ENCODE measurements around the gene ANKLE1. TPM values are rescaled to one million over a fixed set of nuclear protein-coding genes. Genes with fewer than 3 reads are reported as not detected.

ANKLE1 gene
- total RNA-seq, 1 experiment from 2014 or later, result 0.16 TPM

DNA sequence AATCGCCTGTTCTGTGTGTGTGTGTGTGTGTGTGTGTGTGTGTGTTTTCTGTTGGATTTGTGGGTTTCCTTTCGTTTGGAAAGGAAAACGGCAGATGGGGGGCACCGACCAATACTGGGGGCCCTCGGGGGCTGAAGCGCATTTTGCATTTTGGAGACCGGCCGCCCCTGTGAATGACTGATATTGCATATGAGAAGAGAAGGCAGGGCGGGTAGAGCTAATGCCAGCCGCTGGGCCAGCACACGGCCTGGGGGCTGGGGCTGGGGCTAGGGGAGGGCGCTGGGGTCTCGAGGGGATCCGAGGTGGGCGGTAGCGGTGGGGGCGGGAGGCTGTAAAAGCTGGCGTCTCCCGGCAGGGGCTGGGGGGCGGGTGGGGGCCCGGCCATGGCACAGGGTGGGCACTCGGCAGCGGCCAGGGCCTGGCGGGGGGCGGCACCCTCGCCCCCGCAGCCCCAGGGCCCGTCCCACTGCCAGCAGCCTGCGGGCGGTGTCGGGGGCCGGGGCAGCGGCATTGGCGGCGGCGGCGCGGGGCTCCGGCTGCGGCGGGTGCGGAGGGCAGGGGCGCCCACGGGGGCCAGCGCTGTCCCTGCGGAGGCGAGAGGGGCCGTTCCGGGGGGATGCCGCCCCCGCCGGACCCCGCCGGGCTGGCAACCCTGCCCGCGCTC is 41.7 kb downstream of the ANKLE1 start:
- TF ChIP-seq, protein P1, sequence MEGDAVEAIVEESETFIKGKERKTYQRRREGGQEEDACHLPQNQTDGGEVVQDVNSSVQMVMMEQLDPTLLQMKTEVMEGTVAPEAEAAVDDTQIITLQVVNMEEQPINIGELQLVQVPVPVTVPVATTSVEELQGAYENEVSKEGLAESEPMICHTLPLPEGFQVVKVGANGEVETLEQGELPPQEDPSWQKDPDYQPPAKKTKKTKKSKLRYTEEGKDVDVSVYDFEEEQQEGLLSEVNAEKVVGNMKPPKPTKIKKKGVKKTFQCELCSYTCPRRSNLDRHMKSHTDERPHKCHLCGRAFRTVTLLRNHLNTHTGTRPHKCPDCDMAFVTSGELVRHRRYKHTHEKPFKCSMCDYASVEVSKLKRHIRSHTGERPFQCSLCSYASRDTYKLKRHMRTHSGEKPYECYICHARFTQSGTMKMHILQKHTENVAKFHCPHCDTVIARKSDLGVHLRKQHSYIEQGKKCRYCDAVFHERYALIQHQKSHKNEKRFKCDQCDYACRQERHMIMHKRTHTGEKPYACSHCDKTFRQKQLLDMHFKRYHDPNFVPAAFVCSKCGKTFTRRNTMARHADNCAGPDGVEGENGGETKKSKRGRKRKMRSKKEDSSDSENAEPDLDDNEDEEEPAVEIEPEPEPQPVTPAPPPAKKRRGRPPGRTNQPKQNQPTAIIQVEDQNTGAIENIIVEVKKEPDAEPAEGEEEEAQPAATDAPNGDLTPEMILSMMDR (IDR thresholded peaks at IDR 0.05; ENCODE audit: unreplicated experiment), result no peak
- intact Hi-C loops (cut with micrococcal nuclease), result no loop called here
- no peaks in the 10 kb centered on the region for H3K9me3 Mint-ChIP-seq (ENCODE audit: unreplicated experiment)
- peaks cover 61% of the 10 kb centered on the region for H3K36me3 Mint-ChIP-seq (ENCODE audit: insufficient read depth, unreplicated experiment)
- ChIA-PET POLR2A (interaction anchor here (0.7 to 2.9 kb wide), 2 partner anchors 10 to 64 kb away, joined by 3 to 15 read pairs; no protein-coding TSS in a partner anchor), CTCF (interaction anchor here (0.5 to 0.9 kb wide), 2 partner anchors 29 to 246 kb away, joined by 3 to 4 read pairs; no protein-coding TSS in a partner anchor)
- no peaks in the 10 kb centered on the region for H3K27me3 Mint-ChIP-seq (ENCODE audit: insufficient read depth, unreplicated experiment)
- no peak overlapping the region for H3K4me3 Mint-ChIP-seq (ENCODE audit: unreplicated experiment)
- no TSS peak for BruUV-seq (replicated peaks)
- H3K4me1 Mint-ChIP-seq (ENCODE audit: insufficient read depth, unreplicated experiment), result peaks cover 5% of the 10 kb centered on the region
- no peak overlapping the region for H3K27ac Mint-ChIP-seq (ENCODE audit: low read depth, unreplicated experiment)
- DNase-seq (ENCODE audit: unreplicated experiment), result no peak

DNA sequence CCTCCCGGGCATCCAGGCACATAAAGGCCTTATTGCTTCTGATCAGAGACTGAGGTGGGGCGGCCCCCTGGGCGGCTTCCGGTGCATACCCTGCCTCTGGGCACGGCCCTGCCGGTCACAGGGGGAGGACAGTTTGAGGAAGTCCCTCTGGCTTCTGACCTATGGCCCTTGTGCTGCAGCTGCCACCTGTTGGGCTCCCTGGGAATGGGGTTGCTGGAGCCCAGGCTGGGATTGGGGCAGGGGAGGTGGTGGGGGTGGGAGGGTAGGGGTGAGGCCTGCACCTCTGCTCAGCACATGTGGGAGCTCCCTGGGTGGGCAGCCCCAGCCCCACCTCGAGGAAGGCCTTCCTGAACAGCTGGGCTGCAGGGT is 42.2 kb downstream of the ANKLE1 start:
- intact Hi-C loops (cut with micrococcal nuclease), result no loop called here
- DNase-seq (ENCODE audit: unreplicated experiment), result no peak
- TF ChIP-seq, protein P1 (IDR thresholded peaks at IDR 0.05; ENCODE audit: unreplicated experiment), result no peak
- Mint-ChIP-seq H3K27me3 (ENCODE audit: insufficient read depth, unreplicated experiment) (no peaks in the 10 kb centered on the region), H3K9me3 (ENCODE audit: unreplicated experiment) (no peaks in the 10 kb centered on the region), H3K36me3 (ENCODE audit: insufficient read depth, unreplicated experiment) (peaks cover 56% of the 10 kb centered on the region), H3K4me1 (ENCODE audit: insufficient read depth, unreplicated experiment) (peaks cover 5% of the 10 kb centered on the region), H3K4me3 (ENCODE audit: unreplicated experiment) (no peak overlapping the region), H3K27ac (ENCODE audit: low read depth, unreplicated experiment) (no peak overlapping the region)
- ChIA-PET CTCF (interaction anchor here (0.5 to 0.9 kb wide), 2 partner anchors 30 to 247 kb away, joined by 3 to 4 read pairs; no protein-coding TSS in a partner anchor), POLR2A (interaction anchor here (0.7 to 2.9 kb wide), 3 partner anchors 10 to 64 kb away, joined by 3 to 15 read pairs (median 3); no protein-coding TSS in a partner anchor)
- no TSS peak for BruUV-seq (replicated peaks)

DNA sequence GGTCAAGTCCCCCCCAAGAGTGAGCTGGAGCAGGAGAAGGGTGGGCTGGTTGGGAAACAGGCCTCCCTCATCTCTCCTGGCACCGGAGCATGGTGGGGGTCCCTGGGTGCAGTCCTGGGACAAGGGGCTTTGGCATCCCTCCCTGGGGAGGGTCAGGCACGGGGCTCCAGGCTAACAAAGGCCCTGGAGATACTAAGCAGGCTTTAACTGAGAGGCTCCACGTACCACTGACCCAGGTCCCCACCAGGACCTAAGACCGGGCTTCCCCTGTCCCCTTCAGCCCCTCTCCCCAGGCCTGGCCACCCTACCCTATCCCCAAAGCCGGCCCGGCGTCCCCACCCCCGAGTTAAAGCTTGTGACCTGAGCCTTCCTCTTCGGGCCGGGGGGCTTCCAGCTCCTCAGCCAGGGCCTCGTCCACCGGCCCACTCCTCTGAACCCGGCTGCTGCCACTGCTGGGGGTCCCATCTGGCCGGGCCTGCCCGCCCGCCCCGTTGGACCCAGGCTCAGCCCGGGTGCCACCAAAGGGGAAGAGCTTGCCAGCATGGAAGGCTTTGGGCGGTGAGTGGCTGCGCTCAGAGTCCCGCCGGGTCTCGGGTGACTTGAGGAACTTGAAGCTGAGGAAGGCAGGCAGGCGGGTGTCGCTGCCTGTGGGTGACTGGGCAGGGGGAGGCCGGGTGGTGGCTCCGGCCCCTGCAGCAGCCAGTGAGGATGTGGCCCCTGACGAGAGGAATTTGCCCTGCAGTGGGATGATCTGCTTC is 42.8 kb downstream of the ANKLE1 start:
- TF ChIP-seq, protein P1 (IDR thresholded peaks at IDR 0.05; ENCODE audit: unreplicated experiment), result no peak
- no peaks in the 10 kb centered on the region for H3K9me3 Mint-ChIP-seq (ENCODE audit: unreplicated experiment)
- peaks cover 52% of the 10 kb centered on the region for H3K36me3 Mint-ChIP-seq (ENCODE audit: insufficient read depth, unreplicated experiment)
- H3K27me3 Mint-ChIP-seq (ENCODE audit: insufficient read depth, unreplicated experiment), result no peaks in the 10 kb centered on the region
- H3K4me1 Mint-ChIP-seq (ENCODE audit: insufficient read depth, unreplicated experiment), result peaks cover 5% of the 10 kb centered on the region
- ChIA-PET CTCF (interaction anchor here (0.6 to 0.9 kb wide), 2 partner anchors 11 to 30 kb away, joined by 4 read pairs; no protein-coding TSS in a partner anchor), POLR2A (interaction anchor here (0.5 to 2.9 kb wide), 4 partner anchors 9 to 32 kb away, joined by 3 to 15 read pairs (median 3); partner anchors contain the start of gene DDA1)
- no peak overlapping the region for H3K4me3 Mint-ChIP-seq (ENCODE audit: unreplicated experiment)
- H3K27ac Mint-ChIP-seq (ENCODE audit: low read depth, unreplicated experiment), result no peak overlapping the region
- intact Hi-C loops (cut with micrococcal nuclease), result no loop called here
- no TSS peak for BruUV-seq (replicated peaks)
- DNase-seq (ENCODE audit: unreplicated experiment), result no peak

DNA sequence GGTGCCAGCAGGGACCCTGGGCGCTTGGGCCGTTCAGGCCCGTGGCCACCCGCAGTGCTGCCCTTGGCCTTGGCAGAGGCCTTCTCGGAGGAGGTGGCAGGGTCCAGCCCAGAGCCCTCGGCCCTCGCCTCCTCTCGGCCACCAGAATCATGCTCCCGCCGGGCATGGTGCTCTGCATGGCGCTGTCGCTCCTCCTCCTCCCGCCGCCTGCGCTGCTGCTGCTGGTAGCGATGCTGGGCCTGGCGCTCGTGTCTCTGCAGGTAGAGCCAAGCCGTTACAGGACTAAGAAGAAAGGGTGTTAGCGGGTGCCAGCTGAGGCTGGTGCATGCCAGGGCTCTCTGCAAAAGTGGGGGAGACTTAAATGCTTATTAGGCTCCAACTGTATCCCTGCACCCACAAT is 43.4 kb downstream of the ANKLE1 start:
- Mint-ChIP-seq H3K27me3 (ENCODE audit: insufficient read depth, unreplicated experiment) (no peaks in the 10 kb centered on the region), H3K27ac (ENCODE audit: low read depth, unreplicated experiment) (no peak overlapping the region), H3K4me1 (ENCODE audit: insufficient read depth, unreplicated experiment) (peaks cover 5% of the 10 kb centered on the region), H3K36me3 (ENCODE audit: insufficient read depth, unreplicated experiment) (peaks cover 49% of the 10 kb centered on the region), H3K9me3 (ENCODE audit: unreplicated experiment) (no peaks in the 10 kb centered on the region), H3K4me3 (ENCODE audit: unreplicated experiment) (no peak overlapping the region)
- ChIA-PET CTCF (interaction anchor here (0.5 kb wide), 1 partner anchor 28 kb away, joined by 3 read pairs; no protein-coding TSS in a partner anchor), POLR2A (interaction anchor here (0.5 to 2.9 kb wide), 6 partner anchors 8 to 16 kb away, joined by 3 to 15 read pairs (median 7); partner anchors contain the start of gene DDA1)
- intact Hi-C loops (cut with micrococcal nuclease), result no loop called here
- no peak for DNase-seq (ENCODE audit: unreplicated experiment)
- TF ChIP-seq, protein P1 (IDR thresholded peaks at IDR 0.05; ENCODE audit: unreplicated experiment), result no peak
- no TSS peak for BruUV-seq (replicated peaks)

Measured in MCF 10A (cell line).